HG02938 (cell line): ENCODE data around the gene CBX8.

Source experiments
- ATAC-seq: cut with Tn5 transposase; IDR thresholded peaks from one replicate; pipeline ENCODE4 v1.9.1; 2021; ENCODE audit warnings: mild to moderate bottlenecking, moderate library complexity; ENCODE audit not compliant: unreplicated experiment

Gene CBX8

DNA sequence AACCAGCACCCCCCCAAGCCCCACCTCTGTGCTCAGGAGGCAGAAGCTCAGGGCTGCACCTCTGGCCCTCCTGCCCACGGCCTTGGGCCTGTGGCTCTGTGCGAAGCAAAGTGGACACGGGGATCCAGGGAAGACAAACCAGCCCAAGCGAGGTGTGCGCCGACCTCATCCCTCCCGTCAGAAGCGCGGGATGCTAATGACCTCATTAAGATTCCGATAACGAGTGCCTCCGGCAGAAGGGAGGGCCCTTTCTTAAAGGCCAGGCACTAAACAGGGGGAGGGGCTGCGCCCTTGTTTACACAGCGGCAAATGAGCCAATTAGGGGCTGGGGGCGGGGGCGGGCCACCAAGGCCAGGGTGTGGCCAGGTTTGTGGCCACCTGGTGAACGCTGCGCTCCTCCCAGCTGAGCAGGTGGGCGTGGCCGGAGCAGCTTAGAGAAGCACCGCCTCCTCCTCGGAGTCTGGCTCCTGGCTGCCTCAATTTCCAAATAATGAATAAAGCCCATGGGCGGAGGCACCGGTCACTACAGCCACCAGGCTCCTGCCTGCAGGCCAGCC is 39.2 kb upstream of the CBX8 start:
- ATAC-seq = no peak

DNA sequence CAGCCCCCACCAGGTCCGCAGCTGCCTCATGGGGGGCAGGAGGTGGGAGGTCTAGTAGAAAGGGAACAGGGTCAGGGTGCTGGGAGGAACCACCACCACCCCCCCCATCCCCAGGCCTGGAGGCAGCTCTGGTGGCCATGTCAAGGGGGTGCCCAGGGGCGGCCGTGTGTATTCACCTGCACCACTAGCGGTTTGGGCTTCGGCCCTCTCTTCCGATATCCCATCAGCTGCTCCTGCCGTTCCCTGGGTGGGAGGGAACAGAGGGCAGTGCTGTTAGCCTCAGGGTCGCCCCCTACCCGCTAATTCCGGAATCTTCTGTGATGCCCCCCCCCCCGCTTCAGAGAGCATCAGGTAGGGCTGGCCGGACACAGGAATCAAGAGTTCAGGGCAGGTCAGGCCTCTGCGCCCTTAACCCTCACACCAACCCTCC is 38.6 kb upstream of the CBX8 start:
- ATAC-seq = no peak

DNA sequence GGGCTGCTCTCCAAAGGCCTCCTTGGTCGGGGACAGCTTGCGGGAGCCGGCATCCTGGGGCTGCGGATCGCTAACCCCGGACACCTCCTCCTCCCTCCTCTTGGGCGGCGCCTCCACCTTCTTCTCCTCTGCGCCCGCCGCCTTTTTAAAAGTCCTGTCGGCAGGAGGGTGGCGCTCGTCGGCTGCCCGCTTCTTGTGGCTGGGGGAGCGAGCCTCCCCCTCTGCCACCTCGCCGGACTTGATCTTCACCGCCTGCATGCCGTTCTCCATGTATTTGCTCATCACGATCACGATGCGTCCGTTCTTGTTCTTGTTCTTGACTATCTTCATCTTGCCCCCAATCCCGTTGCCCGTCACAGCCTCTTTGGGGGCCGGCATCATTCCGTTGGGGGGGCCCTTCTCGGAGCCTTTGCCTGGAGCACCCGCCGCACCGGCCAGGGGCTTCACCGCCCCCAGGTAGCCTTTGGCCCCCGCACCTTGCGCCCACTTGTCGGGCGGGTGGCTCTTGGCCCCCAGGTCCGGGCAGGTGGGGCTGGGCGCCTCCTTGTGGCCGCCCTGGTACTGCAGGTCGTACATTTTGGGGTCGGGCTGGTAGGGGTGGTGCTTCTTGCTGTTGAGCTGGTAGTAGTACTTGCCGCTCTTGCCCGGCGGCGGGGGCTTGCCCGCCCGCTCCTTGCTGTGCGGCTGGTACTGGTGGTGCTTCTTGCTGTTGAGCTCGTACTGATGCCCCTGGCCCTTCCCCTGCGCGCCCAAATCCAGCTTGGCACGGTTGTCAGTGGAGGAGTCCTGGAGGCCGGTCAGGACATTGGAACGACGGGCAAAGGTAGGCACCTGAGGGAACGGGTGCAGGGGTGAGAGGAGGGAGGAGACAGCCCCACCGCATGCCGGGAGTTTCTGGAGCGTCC is 37.9 kb upstream of the CBX8 start:
- ATAC-seq = no peak

DNA sequence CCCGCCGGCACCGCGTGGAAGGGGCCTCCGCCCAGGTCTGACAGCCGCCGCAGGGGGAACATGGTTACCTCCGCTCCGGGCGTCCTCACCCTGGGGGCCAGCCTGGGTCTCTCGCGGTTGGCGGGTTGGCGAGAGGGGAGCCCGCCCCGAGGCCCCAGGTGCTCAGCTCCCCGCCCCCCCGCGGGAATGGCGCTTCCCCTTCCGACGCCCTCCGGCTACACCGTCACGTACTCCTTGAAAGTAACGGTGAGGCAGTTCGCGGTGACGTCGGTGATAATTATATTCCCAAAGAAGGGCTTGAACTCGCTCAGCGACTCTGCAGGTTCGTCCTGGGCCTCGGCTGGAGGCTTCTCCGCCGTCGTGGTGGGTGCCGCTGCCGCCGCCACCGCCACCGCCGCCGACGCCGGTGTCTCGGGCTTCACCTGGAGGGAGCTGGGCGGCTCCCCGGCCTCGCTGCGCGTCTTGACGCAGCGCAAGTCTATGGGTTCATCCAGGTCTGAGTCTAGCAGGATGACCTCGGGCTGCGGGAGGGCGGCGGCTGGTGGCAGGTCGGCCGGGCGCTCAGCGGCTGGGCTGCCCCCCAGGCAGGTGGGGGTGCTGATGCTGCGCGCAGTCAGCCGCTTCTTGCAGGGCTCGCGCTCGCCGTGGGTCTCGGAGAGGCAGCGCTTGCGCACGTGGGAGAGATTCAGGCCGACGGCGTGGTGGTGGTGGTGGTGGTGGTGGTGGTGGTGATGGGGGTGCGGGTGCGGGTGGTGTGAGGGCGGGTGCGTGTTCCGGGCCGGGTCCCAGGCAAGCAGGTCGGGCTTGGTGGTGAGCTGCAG is 37.1 kb upstream of the CBX8 start:
- no peak for ATAC-seq

DNA sequence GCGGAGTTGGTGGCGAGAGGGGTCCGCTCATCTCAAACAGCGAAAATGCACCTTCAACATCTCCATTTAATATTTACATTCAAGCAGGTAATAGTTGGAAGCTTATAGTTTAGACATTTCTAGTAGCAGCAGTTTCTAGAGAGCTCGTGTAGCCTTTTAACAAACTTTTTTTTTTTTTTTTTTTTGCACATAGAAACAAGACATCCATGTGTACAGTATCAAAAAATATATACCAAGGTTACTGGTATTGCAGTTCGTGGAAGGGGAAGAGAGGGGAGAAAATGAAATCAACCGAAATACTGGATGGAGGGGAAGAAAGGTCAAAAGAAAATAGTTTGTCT is 36.2 kb upstream of the CBX8 start:
- ATAC-seq = no peak

DNA sequence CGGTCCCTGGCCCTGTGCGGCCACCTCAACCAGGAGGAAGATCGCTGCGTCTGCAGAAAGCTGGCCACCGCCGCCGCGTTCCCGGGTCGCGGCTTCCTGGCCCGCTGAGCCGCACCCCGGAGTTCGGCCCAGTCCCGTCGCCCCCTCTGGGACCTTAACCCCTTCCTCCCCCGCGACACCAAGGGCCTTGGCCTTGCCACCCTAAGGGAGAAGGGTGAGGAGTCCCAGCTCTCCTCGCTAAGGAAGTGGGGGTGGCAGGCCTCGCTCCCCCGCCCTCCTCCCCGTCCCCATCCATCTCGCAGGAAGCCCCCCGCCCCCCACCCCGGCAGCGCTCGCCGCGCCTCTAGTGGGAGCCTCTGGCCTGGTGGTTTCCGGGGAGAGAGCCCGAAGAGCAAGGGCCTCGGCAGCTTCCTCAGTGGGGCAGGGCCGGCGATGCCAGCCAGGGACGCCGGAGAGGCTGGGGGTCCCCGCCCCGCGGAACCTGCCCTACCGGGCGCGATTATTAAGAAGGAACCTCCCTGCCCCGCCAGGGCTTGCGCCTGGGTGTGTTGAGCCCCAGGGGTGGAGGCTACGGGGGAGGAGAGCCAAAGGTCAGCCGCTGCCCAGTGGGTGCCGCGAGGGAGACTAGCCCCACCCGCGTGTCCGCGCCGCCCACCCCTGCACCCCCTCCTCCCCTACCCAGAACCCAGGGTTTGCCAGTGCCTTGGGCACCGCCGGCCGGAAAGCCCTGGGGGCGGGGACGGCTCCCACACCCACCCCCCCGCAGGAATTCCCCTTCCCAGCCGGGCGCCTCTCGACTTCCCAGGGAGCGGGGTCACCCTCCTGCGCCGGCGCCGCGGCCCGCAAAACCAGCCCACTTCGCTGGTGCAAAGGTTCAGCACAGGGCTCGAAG is 35.6 kb upstream of the CBX8 start:
- no peak for ATAC-seq

DNA sequence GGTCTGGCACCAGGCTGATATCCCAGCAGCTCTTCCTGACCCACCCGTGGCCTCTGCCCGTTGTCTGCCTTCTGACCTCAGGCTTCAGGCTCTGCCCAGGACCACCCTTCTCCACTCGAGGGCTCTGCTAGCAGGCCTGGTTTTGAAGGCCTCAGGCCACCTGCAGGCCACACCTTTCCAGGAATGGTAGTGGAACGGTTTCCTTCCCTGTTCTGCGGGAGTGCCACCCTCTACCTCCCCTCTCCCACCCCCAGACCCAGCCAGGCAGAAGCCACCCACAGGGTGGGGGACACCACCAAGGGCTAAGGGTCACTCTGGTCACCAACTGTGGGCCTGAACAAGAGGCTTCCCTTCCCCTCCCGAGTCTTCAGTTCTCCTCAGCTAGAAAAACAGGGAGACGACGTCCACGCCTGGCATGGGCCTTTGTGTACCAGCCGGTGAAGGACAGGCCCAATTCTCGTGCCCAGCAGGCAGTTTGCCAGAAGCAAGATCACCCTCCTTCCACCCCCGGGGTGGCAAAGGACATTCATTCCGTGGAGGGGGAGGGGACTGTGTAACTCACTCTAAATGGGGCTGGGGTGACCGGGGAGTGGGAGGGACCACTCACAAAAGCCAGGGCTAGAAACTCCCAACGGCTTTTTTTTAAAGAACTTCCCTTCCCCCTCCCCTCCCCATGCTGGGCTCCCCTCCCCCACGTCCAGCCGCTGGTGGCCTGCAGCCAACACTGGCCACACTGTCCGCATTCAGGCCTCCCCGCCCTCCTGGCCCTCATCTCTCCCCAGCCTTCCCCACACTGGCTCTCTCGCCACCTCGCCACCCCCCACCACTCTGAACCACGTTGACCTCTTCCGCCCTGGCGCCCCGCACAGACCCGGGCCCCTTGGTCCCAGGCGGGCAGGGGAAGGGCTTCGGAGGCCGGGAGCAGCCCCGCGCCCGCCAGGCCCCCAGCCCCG is 34.7 kb upstream of the CBX8 start:
- no peak for ATAC-seq

DNA sequence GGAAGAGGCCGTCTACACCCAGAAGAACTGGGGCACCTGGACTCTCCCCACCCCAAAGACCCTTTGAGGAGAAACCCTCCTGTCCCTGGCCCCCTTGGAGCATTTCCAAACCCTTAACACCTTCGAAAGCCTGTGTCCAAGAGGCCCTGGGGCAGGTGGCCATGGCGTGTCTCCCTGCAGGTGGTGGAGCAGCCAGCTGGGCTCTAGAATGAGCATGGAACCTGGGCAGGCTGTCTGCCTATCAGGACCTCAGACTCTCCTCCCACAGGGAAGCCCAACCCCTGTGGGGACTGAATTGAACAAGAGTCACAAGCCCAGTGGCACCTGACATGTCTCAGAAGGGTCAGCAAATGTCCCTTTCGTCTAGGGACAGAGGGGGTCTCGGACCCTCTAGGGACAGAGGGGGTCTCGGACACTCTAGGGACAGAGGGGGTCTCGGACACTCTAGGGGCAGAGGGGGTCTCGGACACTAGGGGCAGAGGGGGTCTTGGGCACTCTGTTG is 33.9 kb upstream of the CBX8 start:
- no peak for ATAC-seq

DNA sequence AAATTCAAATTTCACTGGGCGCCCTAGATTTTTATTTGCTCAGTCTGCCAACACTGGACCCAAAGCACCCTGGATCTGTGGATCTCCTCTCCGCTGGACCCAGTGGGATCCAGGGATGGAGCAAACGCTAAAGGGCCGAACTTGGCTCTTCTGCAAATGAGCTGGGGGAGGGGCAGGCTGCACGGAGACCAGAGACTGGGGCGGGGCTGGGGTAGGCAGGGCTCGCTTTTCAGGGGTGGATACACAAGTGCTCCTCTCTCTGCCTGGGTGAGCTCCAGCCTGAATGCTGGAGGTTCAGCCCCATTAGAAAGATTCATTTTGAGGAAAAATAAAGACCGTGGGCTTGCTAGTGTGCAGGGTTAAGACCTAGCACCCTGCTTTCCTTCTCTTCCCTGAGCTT is 33.4 kb upstream of the CBX8 start:
- ATAC-seq = no peak

DNA sequence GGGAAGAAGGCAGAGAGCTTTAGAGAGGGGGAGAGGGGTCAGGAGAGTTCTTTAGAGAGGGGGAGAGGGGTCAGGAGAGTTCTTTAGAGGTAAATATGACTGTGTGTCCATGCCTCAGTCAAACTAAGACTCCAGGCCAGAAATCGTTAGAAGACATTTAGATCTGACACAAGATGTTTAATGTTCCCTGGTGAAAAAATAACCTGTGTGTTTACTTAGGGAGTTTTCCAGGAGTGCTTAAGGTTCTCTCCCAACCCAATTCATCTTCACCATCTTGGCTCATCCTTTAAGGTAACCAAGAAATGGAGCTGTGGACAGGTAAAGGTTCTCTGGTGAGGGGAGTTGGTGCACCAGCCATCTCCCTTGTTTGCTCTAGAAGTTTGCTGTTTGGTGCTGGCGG is 32.6 kb upstream of the CBX8 start:
- ATAC-seq = no peak

DNA sequence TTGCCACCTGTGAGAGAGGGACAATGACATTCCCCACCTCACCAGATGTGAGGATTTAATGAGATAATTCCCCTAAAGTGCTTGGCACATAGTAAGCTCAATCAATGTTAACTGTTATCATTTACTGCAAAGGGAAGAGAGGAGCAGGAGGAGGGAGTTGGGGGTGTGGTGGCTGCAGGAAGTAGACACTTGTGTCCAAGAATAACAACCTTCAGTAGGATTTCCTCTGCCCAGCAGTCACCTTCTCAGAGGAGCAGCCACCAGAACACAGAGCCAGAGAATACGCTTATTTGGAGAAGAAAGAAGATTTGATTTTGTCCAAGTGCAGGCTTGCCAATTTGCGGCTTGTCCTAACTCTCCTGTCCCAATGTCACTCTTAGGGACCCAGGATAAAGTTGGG is 32.1 kb upstream of the CBX8 start:
- ATAC-seq = no peak

DNA sequence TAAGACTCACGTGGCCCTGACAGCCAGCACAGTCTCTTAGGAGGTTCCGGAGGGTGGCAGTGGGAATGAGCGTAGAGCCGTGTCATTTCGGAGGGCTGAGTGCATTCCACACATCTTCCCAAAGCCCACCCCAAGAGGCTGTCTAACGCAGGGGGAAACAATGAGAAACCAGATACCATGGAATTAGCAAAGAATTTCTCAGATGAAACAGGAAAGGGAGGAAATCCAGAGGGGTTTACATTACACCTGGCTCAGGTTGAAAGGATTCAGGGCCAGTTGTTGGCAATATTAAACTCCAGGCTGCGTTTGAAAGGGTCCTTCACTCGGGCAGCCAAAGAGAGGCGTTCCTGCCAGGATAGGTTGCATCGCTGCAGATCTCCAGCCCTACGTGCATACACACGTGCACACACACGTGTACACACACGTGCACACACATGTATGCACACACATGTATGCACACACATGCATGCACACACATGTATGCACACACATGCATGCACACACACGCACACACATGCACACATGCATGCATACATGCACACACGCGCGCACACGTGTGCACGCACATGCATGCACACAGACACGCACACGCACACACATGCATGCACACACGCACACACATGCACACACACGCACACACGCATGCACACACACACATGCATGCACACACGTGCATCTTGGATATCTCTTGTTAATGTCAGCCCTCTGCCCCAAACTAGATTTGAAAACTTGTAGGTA is 30.1 kb upstream of the CBX8 start:
- no peak for ATAC-seq

DNA sequence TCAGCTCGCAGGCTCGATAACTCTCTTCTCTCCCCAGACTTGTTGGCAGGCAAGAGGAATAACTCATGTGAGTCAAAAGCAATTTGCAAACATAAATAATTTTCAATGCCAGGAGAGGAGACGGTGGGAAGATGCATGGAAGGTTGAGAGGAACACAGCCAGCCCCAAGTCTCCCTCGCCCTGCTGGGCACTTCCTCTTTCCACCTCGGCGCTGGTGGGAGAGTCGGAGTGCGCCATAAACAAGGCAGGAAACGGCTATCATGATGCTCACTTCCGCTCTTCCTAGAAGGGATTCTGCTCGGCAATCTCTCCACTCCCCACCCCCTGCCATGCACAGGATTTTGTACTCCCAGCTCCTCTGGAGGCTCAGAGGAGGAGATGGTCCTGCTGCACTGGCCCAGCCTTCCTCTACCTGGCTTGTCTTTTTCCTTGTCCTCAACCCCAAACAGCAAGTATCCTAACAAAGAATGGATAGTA is 29.4 kb upstream of the CBX8 start:
- no peak for ATAC-seq

DNA sequence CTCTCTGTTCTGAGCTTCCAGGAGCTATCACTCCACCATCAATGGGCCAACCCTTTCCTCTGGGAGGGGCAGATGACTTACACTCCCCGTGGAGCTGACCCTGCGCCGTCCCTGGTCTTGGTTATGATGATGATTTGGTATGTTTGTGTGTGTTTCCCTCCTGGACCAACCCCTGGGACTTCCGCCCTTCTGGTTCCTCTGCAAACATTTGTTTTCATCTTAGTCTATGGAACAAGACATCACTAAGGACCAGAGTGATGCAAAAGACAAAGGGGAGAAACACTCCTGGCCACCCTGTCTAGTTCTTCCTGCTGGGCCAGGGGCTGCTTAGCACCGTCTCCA is 28.7 kb upstream of the CBX8 start:
- no peak for ATAC-seq

DNA sequence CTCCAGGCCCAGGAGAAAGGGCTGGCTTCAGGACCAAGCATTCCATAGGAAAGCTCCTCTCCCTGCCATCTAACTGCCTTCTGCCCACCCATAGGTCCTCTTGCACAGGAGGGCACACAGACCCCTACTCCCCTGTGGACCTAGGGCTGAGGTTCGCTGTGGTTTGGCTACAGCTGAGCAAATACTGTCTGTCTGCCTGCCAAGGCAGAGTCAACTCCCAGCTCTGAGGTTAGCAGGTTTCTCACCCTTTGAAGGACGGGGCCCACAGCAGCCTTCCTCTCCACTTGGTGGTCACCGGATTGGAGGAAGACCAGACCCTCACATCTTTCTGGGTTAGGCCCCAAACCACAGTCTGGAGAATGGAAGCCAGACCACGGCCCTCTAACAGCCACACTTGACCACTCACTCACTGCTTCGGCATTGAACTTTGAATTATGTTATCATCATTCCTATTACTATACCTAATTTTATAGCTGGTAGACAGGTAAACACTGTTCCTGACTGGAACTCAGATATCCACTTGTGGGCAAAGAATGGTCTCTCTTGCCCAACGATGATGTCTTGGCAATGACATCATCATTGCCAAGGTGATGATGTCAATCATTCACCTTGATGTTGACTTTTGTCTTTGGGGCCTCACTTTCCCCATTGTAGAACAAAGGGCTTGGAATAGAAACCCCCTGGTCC is 28.2 kb upstream of the CBX8 start:
- no peak for ATAC-seq

DNA sequence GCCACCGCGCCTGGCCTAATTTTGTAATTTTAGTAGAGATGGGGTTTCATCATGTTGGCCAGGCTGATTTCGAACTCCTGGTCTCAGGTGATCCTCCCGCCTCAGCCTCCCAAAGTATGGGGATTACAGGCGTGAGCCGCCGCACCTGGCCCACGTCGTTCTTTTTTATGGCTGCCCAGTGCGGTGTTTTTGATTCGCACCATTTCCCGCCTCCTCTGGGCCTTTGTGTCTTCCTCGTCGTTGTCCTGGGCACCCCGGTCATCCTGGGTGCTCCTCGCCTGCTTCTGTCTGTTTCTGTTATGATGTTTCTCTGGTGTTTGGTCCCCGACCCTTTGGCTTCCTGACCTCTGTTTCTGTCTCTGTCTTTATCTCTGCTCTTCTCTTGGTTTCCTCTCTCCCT is 27.4 kb upstream of the CBX8 start:
- ATAC-seq = no peak

DNA sequence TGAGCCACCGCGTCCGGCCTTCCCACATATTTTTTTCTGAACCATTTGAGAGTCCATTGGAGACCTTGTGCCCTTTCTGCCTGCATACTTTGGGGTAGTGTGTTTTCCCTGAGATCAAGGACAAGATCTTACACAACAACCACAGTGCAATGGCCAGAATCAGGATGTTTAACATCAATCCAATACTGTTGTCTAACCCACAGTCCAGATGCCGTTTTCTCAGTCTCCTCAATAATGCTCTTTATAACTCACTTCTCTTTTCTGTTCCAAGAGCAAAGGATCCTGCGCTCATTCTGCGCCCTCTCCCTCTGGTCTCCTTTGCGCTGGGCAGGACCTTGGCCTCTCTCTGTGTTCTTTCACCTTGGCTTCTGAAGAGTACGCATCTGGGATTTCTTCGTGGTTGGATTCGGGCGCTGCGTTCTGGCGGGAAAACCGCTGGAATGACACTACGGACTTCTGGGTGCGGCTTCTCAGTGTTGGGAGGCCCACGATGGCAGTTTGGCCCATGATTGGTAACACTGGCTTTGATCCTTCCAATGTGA is 25.8 kb upstream of the CBX8 start:
- ATAC-seq = no peak
